ENCODE data around the gene SLC16A13.
A peak's percentile ranks its signal among the peaks of the same experiment; 100 is the strongest.
"Not testable (repeated sequence)": the region's sequence is repeated elsewhere in the genome, so short reads cannot be mapped to it uniquely, and the experiment has no call there.

Gene SLC16A13

DNA sequence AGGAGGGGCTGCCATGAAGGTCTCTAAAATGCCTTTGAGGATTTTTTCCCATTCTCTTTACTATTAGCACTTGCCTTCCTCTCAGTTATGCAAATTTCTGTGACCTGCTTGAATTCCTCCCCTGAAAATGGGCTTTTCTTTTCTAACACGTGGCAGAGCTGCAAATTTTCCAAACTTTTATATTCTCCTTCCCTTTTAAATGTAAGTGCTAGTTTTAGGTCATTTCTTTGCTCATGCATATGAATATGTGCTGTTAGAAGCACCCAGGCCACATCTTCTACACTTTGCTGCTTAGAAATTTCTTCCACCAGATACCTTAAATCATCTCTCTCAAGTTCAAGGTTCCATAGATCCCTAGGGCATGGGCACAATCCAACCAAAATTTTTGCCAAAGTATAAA, 32.5 kb downstream of the SLC16A13 start:
- no peak for DNase-seq

GRCh38 chr17:7070712-7071111, 34.9 kb downstream of the SLC16A13 start:
- DNase-seq, result no peak

GRCh38 chr17:7072406-7072805, 36.6 kb downstream of the SLC16A13 start:
- DNase-seq, result no peak

DNA sequence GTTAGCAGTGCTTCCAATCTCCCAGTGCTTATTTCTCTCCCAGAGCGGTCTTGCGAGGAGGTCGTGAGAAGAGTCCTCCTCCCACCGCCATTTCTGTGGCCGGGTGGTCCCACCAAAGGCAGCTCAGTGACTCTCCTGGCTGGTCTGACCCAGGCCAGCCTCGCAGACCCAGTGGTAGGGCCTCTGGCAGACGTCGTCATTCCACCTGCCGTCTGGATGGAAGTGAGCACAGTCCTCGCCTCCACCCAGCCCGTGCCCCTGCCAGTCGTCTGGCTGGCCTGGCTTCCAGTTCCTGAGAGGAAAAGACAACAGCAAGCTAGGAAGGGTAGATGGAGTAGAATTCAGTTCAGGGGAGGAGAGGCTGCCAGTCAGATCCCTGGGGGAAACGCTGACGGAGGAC, 39.1 kb downstream of the SLC16A13 start:
- DNase-seq, result no peak

GRCh38 chr17:7077911-7078546, 42.2 kb downstream of the SLC16A13 start:
- DNase-seq, result no peak

GRCh38 chr17:7078711-7079110, 42.9 kb downstream of the SLC16A13 start:
- DNase-seq, result no peak

- no peak for DNase-seq
Observed at GRCh38 chr17:7079581-7080455, 44.0 kb downstream of the SLC16A13 start, which contains the start of gene CLEC10A. TSS of gene CLEC10A (minus strand) at chr17:7080251. CDS start at chr17:7078812, 1,439 bp downstream.

GRCh38 chr17:7080456-7081041, 44.7 kb downstream of the SLC16A13 start:
- no peak for DNase-seq

- no peak for DNase-seq
Observed at GRCh38 chr17:7081341-7082062, 45.7 kb downstream of the SLC16A13 start.

GRCh38 chr17:7083592-7083991, 47.8 kb downstream of the SLC16A13 start:
- no peak for DNase-seq

- DNase-seq, result no peak
Observed at GRCh38 chr17:7084088-7084487, 48.3 kb downstream of the SLC16A13 start.

- peak; percentile 15 to 63 for DNase-seq
Observed at GRCh38 chr17:7088442-7088841, 52.6 kb downstream of the SLC16A13 start.

DNA sequence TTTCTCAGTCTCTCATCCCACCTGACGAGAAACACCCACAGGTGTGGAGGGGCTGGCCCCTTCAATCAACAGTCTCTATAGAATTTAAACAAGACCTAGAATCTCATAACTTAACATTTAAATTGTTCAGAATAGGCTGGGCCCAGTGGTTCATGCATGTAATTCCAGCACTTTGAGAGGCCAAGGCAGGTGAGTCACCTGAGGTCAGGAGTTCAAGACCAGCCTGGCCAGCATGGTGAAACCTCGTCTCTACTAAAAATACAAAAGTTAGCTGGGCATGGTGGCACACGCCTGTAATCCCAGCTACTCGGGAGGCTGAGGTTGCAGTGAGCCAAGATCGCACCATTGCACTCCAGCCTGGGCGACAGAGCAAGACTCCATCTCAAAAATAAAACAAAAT, 53.8 kb downstream of the SLC16A13 start:
- DNase-seq, result not testable (repeated sequence)
